Left ventricle myocardium inferior (tissue), 1 donor: ENCODE measurements around the gene ZFP69B. TPM values are rescaled to one million over a fixed set of nuclear protein-coding genes. Genes with fewer than 3 reads are reported as not detected.

ENCODE experiments used
- DNase-seq: peaks from one replicate; pipeline ENCODE4 v3.0.0-alpha.2; 2020
- H3K27ac ChIP-seq: fragments of 200-600 bp; replicated peaks from 2 replicates; pipeline ENCODE4 v1.8.0; 2021
- H3K27me3 ChIP-seq: fragments of 200-600 bp; 2 replicates; pipeline ENCODE4 v1.8.0; 2021; ENCODE audit warnings: low read depth
- H3K36me3 ChIP-seq: fragments of 200-600 bp; 2 replicates; pipeline ENCODE4 v1.8.0; 2021
- H3K4me1 ChIP-seq: fragments of 200-600 bp; 2 replicates; pipeline ENCODE4 v1.8.0; 2021
- H3K4me3 ChIP-seq: fragments of 200-600 bp; 2 replicates; pipeline ENCODE4 v1.8.0; 2021; ENCODE audit warnings: mild to moderate bottlenecking, moderate library complexity
- H3K9me3 ChIP-seq: fragments of 200-600 bp; replicated peaks from 2 replicates; pipeline ENCODE4 v1.8.0; 2021
- intact Hi-C: fragments of 100-400 bp; cut with micrococcal nuclease; formaldehyde crosslinking; loops from one replicate; pipeline ENCODE4 v1.11.0; 2022
- total RNA-seq: library from RNA; stranded (reverse); fragmentation: NEBNext Ultra II Directional; extraction: Animal tissue kit (Norgen Biotek cat#: 25700); gene quantifications from one replicate; pipeline ENCODE4 v1.2.1, GENCODE V29; 2021
- TF ChIP-seq, protein P1 (sequence below): fragments of 200-600 bp; IDR thresholded peaks from 2 replicates; pipeline ENCODE4 v1.8.0; 2021; ENCODE audit warnings: antibody characterized with exemption, mild to moderate bottlenecking, borderline replicate concordance
- donor health status: DM: no; HTN: yes; CAD: no; lungs with severe emphysema.

ZFP69B gene
- total RNA-seq, 1 donor from 2014 or later, result 1.1 TPM

DNA sequence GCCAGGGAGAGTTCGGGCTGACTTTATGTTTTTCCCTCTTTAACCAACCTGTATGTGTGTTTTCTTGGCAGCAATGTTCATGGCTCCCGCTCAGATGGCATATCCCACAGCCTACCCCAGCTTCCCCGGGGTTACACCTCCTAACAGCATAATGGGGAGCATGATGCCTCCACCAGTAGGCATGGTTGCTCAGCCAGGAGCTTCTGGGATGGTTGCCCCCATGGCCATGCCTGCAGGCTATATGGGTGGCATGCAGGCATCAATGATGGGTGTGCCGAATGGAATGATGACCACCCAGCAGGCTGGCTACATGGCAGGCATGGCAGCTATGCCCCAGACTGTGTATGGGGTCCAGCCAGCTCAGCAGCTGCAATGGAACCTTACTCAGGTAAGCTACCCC lies 33.6 kb upstream of the ZFP69B start:
- intact Hi-C loops, result no loop called here
- Histone ChIP-seq H3K27me3 (no peaks in the 10 kb centered on the region), H3K4me3 (no peak overlapping the region), H3K36me3 (peaks cover 52% of the 10 kb centered on the region), H3K9me3 (no peaks in the 10 kb centered on the region), H3K27ac (no peak overlapping the region), H3K4me1 (peaks cover 5% of the 10 kb centered on the region)
- DNase-seq, result no peak
- TF ChIP-seq, protein P1, sequence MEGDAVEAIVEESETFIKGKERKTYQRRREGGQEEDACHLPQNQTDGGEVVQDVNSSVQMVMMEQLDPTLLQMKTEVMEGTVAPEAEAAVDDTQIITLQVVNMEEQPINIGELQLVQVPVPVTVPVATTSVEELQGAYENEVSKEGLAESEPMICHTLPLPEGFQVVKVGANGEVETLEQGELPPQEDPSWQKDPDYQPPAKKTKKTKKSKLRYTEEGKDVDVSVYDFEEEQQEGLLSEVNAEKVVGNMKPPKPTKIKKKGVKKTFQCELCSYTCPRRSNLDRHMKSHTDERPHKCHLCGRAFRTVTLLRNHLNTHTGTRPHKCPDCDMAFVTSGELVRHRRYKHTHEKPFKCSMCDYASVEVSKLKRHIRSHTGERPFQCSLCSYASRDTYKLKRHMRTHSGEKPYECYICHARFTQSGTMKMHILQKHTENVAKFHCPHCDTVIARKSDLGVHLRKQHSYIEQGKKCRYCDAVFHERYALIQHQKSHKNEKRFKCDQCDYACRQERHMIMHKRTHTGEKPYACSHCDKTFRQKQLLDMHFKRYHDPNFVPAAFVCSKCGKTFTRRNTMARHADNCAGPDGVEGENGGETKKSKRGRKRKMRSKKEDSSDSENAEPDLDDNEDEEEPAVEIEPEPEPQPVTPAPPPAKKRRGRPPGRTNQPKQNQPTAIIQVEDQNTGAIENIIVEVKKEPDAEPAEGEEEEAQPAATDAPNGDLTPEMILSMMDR, result no peak

DNA sequence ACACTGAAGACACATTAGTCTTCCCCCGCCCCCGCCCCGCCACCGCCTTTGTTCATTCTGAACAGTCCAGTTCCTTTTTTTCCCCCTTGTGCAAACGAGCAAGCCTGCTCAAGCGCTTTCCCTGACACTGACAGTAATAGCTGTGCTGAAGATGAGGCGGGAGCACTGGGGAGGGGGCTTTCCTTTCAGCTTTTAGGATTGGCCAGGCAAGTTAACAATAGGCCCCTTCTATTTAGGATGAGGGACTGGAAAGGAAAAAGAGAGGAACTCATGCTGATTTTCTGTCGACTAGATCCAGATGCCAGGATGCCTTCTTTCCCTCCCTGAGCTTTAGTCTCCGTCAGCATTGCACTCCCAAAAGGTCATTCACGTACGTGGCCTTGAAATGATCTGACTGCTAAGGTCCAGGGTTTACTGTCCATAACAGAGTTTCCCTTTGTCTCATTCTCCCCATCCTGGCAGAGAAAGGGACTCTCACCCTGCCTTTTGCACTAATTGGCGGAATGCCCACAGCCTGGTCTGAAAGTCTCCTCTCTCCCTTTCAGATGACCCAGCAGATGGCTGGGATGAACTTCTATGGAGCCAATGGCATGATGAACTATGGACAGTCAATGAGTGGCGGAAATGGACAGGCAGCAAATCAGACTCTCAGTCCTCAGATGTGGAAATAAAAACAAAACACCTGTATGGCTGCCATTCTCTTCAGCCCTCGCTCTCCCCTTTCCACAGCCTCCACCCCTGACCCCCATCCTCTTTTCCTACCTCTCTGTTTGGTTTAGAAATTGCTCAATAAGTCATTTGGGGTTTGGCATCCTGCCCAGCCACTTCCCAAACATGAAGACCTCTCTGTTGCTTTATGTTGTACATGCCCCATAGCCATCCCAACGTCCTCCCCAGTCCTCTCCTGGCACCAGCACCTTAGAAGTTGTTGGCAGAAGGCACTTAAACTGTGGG lies 28.6 kb upstream of the ZFP69B start:
- intact Hi-C loops, result no loop called here
- peaks cover 32% of the 10 kb centered on the region for H3K4me1 ChIP-seq
- peaks cover 25% of the 10 kb centered on the region for H3K36me3 ChIP-seq
- TF ChIP-seq, protein P1, result no peak
- H3K9me3 ChIP-seq, result no peaks in the 10 kb centered on the region
- H3K27me3 ChIP-seq, result no peaks in the 10 kb centered on the region
- peak overlapping the region; percentile 21 for H3K27ac ChIP-seq
- no peak for DNase-seq
- H3K4me3 ChIP-seq, result no peak overlapping the region

DNA sequence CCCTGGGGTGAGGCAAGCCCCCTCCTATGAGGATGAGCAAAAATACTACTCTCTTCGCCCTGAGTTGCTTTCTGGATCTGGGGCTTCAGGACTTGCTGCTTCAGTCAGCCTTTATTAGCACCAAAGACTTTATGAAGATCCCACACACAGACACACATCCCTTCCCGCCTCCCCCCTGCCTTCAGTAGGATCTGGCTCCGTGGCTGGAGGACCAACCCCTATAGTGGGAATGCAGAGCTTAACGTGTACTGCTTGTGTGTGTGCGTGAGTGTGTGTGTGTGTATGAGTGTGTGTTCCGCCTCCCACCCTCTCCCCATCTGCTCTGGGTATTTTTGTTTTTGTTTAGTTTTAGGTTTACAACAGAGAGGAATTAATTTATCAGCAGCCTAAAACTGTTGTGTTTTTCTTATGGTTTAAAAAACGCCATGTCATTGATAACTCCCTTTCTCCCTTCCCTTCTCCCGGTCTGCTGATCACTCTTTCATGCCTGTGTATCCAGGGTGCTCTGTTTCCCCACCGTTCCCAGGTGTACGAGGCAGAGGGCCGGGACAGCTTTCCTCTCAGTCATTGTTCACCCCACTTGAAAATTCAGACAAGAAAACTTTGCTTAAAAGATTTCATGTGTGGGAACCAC lies 27.5 kb upstream of the ZFP69B start:
- no peak overlapping the region for H3K4me3 ChIP-seq

DNA sequence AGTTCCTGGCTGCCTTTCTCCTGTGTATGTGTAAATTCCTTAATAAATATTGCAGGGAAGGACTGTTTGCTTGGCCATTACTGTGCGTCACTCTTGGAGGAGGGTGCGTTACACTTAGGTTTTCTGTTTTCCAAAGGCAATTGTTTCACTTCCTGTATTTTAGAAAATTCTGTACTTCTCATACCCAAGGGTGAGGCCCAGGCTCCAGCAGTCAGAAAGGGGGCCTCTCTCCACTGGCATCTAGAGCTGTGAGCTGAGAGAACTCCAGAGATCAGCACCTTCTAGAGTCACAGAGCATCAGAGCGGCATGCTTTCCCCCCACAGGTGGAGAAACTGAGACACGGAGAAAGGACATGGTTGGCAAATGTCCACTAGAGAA lies 27.0 kb upstream of the ZFP69B start:
- Histone ChIP-seq H3K4me1 (peaks cover 32% of the 10 kb centered on the region), H3K27ac (peak overlapping the region; percentile 66)

More for the DNA sequence above, 27.5 kb upstream of the ZFP69B start:
- intact Hi-C loops, result no loop called here
- H3K4me1 ChIP-seq, result peaks cover 32% of the 10 kb centered on the region
- DNase-seq, result no peak
- H3K9me3 ChIP-seq, result no peaks in the 10 kb centered on the region
- H3K27ac ChIP-seq, result peak overlapping the region; percentile 66
- peaks cover 14% of the 10 kb centered on the region for H3K36me3 ChIP-seq
- TF ChIP-seq, protein P1, result no peak
- H3K27me3 ChIP-seq, result no peaks in the 10 kb centered on the region

DNA sequence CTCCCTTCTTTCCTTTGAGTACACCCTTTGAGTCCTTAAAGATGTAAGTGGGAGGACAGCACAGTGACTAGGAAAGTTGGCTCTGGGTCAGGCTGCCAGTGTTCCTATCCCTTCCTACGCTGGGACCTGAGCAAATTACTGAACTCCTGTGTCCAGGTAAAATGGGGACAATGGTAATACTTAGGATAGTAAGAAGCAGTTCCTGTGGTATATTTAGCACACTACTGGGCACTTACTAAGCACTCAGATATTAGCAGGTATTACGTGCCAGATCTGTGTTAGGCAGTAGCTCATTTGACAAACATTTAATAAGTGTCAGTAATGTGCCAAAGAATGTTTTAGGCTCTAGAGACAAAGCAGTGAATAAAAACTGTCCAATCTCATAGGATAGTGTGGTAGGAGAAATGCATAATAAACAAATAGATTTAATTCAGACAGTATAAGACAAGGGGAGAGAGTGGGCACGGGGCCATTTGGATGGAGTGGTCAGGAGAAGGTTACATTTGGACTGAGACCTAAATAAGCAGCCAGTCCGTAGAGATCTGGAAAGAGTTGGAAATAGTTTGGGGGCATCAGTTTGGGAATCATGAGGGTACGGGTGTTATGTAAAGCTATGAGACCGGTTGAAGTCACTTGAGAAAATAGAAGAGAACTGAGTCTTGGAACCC lies 26.2 kb upstream of the ZFP69B start:
- peaks cover 7% of the 10 kb centered on the region for H3K36me3 ChIP-seq
- intact Hi-C loops, result no loop called here
- no peak for DNase-seq
- TF ChIP-seq, protein P1, result no peak
- no peaks in the 10 kb centered on the region for H3K27me3 ChIP-seq
- H3K27ac ChIP-seq, result peak overlapping the region; percentile 66
- H3K9me3 ChIP-seq, result no peaks in the 10 kb centered on the region
- H3K4me1 ChIP-seq, result peaks cover 32% of the 10 kb centered on the region
- no peak overlapping the region for H3K4me3 ChIP-seq

More for the DNA sequence above, 27.0 kb upstream of the ZFP69B start:
- intact Hi-C loops, result no loop called here
- DNase-seq, result no peak
- H3K4me3 ChIP-seq, result no peak overlapping the region
- no peaks in the 10 kb centered on the region for H3K9me3 ChIP-seq
- peaks cover 11% of the 10 kb centered on the region for H3K36me3 ChIP-seq
- no peaks in the 10 kb centered on the region for H3K27me3 ChIP-seq
- TF ChIP-seq, protein P1, result no peak
